WTC11 (cell line): Measurements from ENCODE around the gene TMEM243. TPM values are rescaled to one million over a fixed set of nuclear protein-coding genes. Genes with fewer than 3 reads are reported as not detected.

Experiments
- ATAC-seq: fragments of 200-7000 bp; cut with Tn5 transposase; 2 replicates; pipeline ENCODE4 v1.10.0; 2021; ENCODE audit warnings: mild to moderate bottlenecking, moderate library complexity
- CTCF ChIA-PET: fragments of 300-600 bp; sonication (Branson Sonifier 250); formaldehyde crosslinking; loops from one replicate; lab custom pipeline; 2021; ENCODE audit warnings: antibody characterized with exemption; lab: Charles Lee
- POLR2A ChIA-PET: fragments of 350-600 bp; sonication (Branson Sonifier 250); formaldehyde crosslinking; loops from one replicate; lab custom pipeline; 2021; ENCODE audit warnings: antibody characterized with exemption; lab: Charles Lee
- DNase-seq: peaks from one replicate; pipeline ENCODE4 v3.0.0; 2021; ENCODE audit warnings: low spot score
- H3K27ac Mint-ChIP-seq: 2 replicates; pipeline ENCODE4 v1.8.0; 2021; ENCODE audit warnings: mixed read lengths
- H3K27me3 Mint-ChIP-seq: 2 replicates; pipeline ENCODE4 v1.8.0; 2021; ENCODE audit warnings: low read depth, mild to moderate bottlenecking, moderate library complexity, mixed read lengths
- H3K36me3 Mint-ChIP-seq: 2 replicates; pipeline ENCODE4 v1.8.0; 2021; ENCODE audit warnings: mixed read lengths
- H3K4me1 Mint-ChIP-seq: 2 replicates; pipeline ENCODE4 v1.8.0; 2022; ENCODE audit warnings: mixed read lengths
- H3K4me3 Mint-ChIP-seq: 2 replicates; pipeline ENCODE4 v1.8.0; 2021; ENCODE audit warnings: mild to moderate bottlenecking, moderate library complexity, mixed read lengths
- H3K9me3 Mint-ChIP-seq: 2 replicates; pipeline ENCODE4 v1.8.0; 2021; ENCODE audit warnings: mixed read lengths
- ATF1 ChIP-seq: sonication (generic); formaldehyde crosslinking; IDR thresholded peaks from 2 replicates; pipeline ENCODE4 v1.8.1; 2023; ENCODE audit warnings: mild to moderate bottlenecking, moderate library complexity, missing genetic modification reagents
- EMX1 ChIP-seq: fragments of 250-450 bp; sonication (Bioruptor Pico); IDR thresholded peaks from 2 replicates; pipeline ENCODE4 v1.8.0; 2021; ENCODE audit warnings: mild to moderate bottlenecking
- GABPB1 ChIP-seq: sonication (generic); formaldehyde crosslinking; IDR thresholded peaks from 2 replicates; pipeline ENCODE4 v1.8.1; 2023; ENCODE audit warnings: mild to moderate bottlenecking, missing genetic modification reagents
- JAZF1 ChIP-seq: fragments of 250-450 bp; sonication (Bioruptor Pico); IDR thresholded peaks from 2 replicates; pipeline ENCODE4 v1.9.0; 2021; ENCODE audit warnings: moderate library complexity, mild to moderate bottlenecking, inconsistent platforms
- MYBL2 ChIP-seq: sonication (generic); formaldehyde crosslinking; IDR thresholded peaks from 2 replicates; pipeline ENCODE4 v1.8.1; 2023; ENCODE audit warnings: mild to moderate bottlenecking, moderate library complexity, missing genetic modification reagents
- OVOL2 ChIP-seq: fragments of 250-450 bp; sonication (Bioruptor Pico); IDR thresholded peaks from 2 replicates; pipeline ENCODE4 v1.9.0; 2021; ENCODE audit warnings: mild to moderate bottlenecking, borderline replicate concordance
- RELA ChIP-seq: sonication (generic); formaldehyde crosslinking; IDR thresholded peaks from 2 replicates; pipeline ENCODE4 v1.8.1; 2022; ENCODE audit warnings: missing genetic modification reagents, mild to moderate bottlenecking, borderline replicate concordance
- SMAD3 ChIP-seq: sonication (generic); formaldehyde crosslinking; IDR thresholded peaks from 2 replicates; pipeline ENCODE4 v1.8.0; 2022; ENCODE audit warnings: missing genetic modification reagents, mild to moderate bottlenecking, borderline replicate concordance
- SP1 ChIP-seq: sonication (generic); formaldehyde crosslinking; conservative IDR thresholded peaks from 2 replicates; pipeline ENCODE4 v1.8.1; 2022; ENCODE audit warnings: missing genetic modification reagents
- TEAD1 ChIP-seq: sonication (generic); formaldehyde crosslinking; IDR thresholded peaks from 2 replicates; pipeline ENCODE4 v1.8.0; 2022; ENCODE audit warnings: mild to moderate bottlenecking, missing genetic modification reagents
- TEAD4 ChIP-seq: sonication (generic); formaldehyde crosslinking; IDR thresholded peaks from 2 replicates; pipeline ENCODE4 v1.8.0; 2022; ENCODE audit warnings: mild to moderate bottlenecking, missing genetic modification reagents
- ZNF232 ChIP-seq: sonication (generic); formaldehyde crosslinking; IDR thresholded peaks from 2 replicates; pipeline ENCODE4 v1.8.0; 2022; ENCODE audit warnings: mild to moderate bottlenecking, missing genetic modification reagents
- ZNF317 ChIP-seq: sonication (generic); formaldehyde crosslinking; IDR thresholded peaks from 2 replicates; pipeline ENCODE4 v1.8.1; 2023; ENCODE audit warnings: low read depth, mild to moderate bottlenecking, moderate library complexity, missing genetic modification reagents, borderline replicate concordance
- ZNF416 ChIP-seq: fragments of 250-450 bp; sonication (Bioruptor Pico); IDR thresholded peaks from 2 replicates; pipeline ENCODE4 v1.9.0; 2021; ENCODE audit warnings: mild to moderate bottlenecking, inconsistent platforms
- total RNA-seq: library from RNA; stranded (reverse); gene quantifications from 3 replicates; pipeline ENCODE4 v1.2.3, GENCODE V29; 2021
- TF ChIP-seq, protein P1 (sequence below): sonication (generic); formaldehyde crosslinking; IDR thresholded peaks from 2 replicates; pipeline ENCODE4 v1.8.0; 2022; ENCODE audit warnings: missing genetic modification reagents
- TF ChIP-seq, protein P2 (sequence below): sonication (generic); formaldehyde crosslinking; IDR thresholded peaks from 2 replicates; pipeline ENCODE4 v1.8.0; 2023; ENCODE audit warnings: missing genetic modification reagents, mild to moderate bottlenecking, borderline replicate concordance
- TF ChIP-seq, protein P3 (sequence below): fragments of 250-450 bp; sonication (Bioruptor Pico); IDR thresholded peaks from 2 replicates; pipeline ENCODE4 v1.9.0; 2021; ENCODE audit warnings: mild to moderate bottlenecking, borderline replicate concordance
- TF ChIP-seq, protein P4 (sequence below): sonication (generic); formaldehyde crosslinking; IDR thresholded peaks from 2 replicates; pipeline ENCODE4 v1.8.1; 2022; ENCODE audit warnings: missing genetic modification reagents, borderline replicate concordance

The TMEM243 gene
- total RNA-seq, 1 experiment from 2014 or later = 29.0 TPM

GRCh38 chr7:87178320-87178719, 41.2 kb downstream of the TMEM243 start:
- TF ChIP-seq, protein P1, sequence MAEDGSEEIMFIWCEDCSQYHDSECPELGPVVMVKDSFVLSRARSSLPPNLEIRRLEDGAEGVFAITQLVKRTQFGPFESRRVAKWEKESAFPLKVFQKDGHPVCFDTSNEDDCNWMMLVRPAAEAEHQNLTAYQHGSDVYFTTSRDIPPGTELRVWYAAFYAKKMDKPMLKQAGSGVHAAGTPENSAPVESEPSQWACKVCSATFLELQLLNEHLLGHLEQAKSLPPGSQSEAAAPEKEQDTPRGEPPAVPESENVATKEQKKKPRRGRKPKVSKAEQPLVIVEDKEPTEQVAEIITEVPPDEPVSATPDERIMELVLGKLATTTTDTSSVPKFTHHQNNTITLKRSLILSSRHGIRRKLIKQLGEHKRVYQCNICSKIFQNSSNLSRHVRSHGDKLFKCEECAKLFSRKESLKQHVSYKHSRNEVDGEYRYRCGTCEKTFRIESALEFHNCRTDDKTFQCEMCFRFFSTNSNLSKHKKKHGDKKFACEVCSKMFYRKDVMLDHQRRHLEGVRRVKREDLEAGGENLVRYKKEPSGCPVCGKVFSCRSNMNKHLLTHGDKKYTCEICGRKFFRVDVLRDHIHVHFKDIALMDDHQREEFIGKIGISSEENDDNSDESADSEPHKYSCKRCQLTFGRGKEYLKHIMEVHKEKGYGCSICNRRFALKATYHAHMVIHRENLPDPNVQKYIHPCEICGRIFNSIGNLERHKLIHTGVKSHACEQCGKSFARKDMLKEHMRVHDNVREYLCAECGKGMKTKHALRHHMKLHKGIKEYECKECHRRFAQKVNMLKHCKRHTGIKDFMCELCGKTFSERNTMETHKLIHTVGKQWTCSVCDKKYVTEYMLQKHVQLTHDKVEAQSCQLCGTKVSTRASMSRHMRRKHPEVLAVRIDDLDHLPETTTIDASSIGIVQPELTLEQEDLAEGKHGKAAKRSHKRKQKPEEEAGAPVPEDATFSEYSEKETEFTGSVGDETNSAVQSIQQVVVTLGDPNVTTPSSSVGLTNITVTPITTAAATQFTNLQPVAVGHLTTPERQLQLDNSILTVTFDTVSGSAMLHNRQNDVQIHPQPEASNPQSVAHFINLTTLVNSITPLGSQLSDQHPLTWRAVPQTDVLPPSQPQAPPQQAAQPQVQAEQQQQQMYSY = no peak
- TF ChIP-seq SP1 (CRISPR knock-in tag) = no peak
- TF ChIP-seq ZNF317 (CRISPR knock-in tag) = no peak
- TF ChIP-seq RELA = no peak
- TF ChIP-seq SMAD3 = no peak
- no peak for TF ChIP-seq ATF1 (CRISPR knock-in tag)
- TF ChIP-seq, all 79 proteins: peak for 0
- H3K4me1 Mint-ChIP-seq = no peaks in the 10 kb centered on the region
- no peak overlapping the region for H3K27ac Mint-ChIP-seq
- no peaks in the 10 kb centered on the region for H3K27me3 Mint-ChIP-seq
- DNase-seq (no peak), ATAC-seq (no peak)
- ChIA-PET POLR2A (no interaction called here), CTCF (no interaction called here)
- no peak overlapping the region for H3K4me3 Mint-ChIP-seq
- peaks cover 72% of the 10 kb centered on the region for H3K36me3 Mint-ChIP-seq
- H3K9me3 Mint-ChIP-seq = no peaks in the 10 kb centered on the region

GRCh38 chr7:87173471-87173870, 46.1 kb downstream of the TMEM243 start:
- no peak for DNase-seq
- no peak overlapping the region for H3K27ac Mint-ChIP-seq
- no peaks in the 10 kb centered on the region for H3K4me1 Mint-ChIP-seq
- POLR2A ChIA-PET = interaction anchor here (1.4 kb wide), 1 partner anchor 21 kb away, joined by 4 read pairs; the partner anchor contains the start of gene DMTF1
- no peak for ATAC-seq
- CTCF ChIA-PET = no interaction called here
- H3K27me3 Mint-ChIP-seq = no peaks in the 10 kb centered on the region
- peaks cover 83% of the 10 kb centered on the region for H3K36me3 Mint-ChIP-seq
- H3K4me3 Mint-ChIP-seq = no peak overlapping the region
- H3K9me3 Mint-ChIP-seq = no peaks in the 10 kb centered on the region
- TF ChIP-seq, protein P2, sequence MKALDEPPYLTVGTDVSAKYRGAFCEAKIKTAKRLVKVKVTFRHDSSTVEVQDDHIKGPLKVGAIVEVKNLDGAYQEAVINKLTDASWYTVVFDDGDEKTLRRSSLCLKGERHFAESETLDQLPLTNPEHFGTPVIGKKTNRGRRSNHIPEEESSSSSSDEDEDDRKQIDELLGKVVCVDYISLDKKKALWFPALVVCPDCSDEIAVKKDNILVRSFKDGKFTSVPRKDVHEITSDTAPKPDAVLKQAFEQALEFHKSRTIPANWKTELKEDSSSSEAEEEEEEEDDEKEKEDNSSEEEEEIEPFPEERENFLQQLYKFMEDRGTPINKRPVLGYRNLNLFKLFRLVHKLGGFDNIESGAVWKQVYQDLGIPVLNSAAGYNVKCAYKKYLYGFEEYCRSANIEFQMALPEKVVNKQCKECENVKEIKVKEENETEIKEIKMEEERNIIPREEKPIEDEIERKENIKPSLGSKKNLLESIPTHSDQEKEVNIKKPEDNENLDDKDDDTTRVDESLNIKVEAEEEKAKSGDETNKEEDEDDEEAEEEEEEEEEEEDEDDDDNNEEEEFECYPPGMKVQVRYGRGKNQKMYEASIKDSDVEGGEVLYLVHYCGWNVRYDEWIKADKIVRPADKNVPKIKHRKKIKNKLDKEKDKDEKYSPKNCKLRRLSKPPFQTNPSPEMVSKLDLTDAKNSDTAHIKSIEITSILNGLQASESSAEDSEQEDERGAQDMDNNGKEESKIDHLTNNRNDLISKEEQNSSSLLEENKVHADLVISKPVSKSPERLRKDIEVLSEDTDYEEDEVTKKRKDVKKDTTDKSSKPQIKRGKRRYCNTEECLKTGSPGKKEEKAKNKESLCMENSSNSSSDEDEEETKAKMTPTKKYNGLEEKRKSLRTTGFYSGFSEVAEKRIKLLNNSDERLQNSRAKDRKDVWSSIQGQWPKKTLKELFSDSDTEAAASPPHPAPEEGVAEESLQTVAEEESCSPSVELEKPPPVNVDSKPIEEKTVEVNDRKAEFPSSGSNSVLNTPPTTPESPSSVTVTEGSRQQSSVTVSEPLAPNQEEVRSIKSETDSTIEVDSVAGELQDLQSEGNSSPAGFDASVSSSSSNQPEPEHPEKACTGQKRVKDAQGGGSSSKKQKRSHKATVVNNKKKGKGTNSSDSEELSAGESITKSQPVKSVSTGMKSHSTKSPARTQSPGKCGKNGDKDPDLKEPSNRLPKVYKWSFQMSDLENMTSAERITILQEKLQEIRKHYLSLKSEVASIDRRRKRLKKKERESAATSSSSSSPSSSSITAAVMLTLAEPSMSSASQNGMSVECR (CRISPR knock-in tag) = no peak
- no peak for TF ChIP-seq GABPB1
- no peak for TF ChIP-seq SMAD3
- TF ChIP-seq EMX1 (CRISPR knock-in tag) = no peak
- no peak for TF ChIP-seq ZNF317 (CRISPR knock-in tag)
- no peak for TF ChIP-seq ZNF232
- no peak for TF ChIP-seq JAZF1 (CRISPR knock-in tag)
- TF ChIP-seq, protein P3, sequence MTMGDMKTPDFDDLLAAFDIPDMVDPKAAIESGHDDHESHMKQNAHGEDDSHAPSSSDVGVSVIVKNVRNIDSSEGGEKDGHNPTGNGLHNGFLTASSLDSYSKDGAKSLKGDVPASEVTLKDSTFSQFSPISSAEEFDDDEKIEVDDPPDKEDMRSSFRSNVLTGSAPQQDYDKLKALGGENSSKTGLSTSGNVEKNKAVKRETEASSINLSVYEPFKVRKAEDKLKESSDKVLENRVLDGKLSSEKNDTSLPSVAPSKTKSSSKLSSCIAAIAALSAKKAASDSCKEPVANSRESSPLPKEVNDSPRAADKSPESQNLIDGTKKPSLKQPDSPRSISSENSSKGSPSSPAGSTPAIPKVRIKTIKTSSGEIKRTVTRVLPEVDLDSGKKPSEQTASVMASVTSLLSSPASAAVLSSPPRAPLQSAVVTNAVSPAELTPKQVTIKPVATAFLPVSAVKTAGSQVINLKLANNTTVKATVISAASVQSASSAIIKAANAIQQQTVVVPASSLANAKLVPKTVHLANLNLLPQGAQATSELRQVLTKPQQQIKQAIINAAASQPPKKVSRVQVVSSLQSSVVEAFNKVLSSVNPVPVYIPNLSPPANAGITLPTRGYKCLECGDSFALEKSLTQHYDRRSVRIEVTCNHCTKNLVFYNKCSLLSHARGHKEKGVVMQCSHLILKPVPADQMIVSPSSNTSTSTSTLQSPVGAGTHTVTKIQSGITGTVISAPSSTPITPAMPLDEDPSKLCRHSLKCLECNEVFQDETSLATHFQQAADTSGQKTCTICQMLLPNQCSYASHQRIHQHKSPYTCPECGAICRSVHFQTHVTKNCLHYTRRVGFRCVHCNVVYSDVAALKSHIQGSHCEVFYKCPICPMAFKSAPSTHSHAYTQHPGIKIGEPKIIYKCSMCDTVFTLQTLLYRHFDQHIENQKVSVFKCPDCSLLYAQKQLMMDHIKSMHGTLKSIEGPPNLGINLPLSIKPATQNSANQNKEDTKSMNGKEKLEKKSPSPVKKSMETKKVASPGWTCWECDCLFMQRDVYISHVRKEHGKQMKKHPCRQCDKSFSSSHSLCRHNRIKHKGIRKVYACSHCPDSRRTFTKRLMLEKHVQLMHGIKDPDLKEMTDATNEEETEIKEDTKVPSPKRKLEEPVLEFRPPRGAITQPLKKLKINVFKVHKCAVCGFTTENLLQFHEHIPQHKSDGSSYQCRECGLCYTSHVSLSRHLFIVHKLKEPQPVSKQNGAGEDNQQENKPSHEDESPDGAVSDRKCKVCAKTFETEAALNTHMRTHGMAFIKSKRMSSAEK (CRISPR knock-in tag) = no peak
- no peak for TF ChIP-seq MYBL2 (CRISPR knock-in tag)
- TF ChIP-seq OVOL2 (CRISPR knock-in tag) = no peak
- no peak for TF ChIP-seq TEAD4 (CRISPR knock-in tag)
- TF ChIP-seq ZNF416 (CRISPR knock-in tag) = no peak
- TF ChIP-seq, protein P1 = no peak
- TF ChIP-seq, protein P4, sequence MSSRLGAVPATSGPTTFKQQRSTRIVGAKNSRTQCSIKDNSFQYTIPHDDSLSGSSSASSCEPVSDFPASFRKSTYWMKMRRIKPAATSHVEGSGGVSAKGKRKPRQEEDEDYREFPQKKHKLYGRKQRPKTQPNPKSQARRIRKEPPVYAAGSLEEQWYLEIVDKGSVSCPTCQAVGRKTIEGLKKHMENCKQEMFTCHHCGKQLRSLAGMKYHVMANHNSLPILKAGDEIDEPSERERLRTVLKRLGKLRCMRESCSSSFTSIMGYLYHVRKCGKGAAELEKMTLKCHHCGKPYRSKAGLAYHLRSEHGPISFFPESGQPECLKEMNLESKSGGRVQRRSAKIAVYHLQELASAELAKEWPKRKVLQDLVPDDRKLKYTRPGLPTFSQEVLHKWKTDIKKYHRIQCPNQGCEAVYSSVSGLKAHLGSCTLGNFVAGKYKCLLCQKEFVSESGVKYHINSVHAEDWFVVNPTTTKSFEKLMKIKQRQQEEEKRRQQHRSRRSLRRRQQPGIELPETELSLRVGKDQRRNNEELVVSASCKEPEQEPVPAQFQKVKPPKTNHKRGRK (CRISPR knock-in tag) = no peak
- TF ChIP-seq TEAD1 = no peak
